ENCODE data around the gene ABLIM1. TPM values are rescaled to one million over a fixed set of nuclear protein-coding genes. Genes with fewer than 3 reads are reported as not detected.

Gene ABLIM1
- total RNA-seq, 3 donors from 2014 or later: 89.0 to 216 (median 131) TPM

DNA sequence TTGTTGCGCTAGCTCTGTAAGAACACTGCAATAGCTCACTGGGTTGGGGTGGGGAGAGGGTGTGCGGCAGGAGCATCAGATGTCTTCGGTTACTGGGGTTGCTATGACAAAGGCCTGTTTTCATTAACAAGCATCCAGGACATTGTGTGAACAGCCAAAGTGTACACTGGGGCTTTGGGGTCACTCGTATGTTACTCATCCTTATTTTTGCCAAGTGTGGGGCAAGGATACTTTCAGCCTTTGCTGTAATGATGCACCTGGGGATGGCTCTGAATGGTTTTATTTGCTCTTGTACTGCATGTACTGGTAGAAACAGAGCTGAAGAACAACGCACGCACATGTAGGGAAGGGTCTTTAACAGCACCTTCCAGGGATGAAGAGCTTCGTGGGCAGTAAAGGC is 180.8 kb downstream of the ABLIM1 start:
- no peaks in the 10 kb centered on the region for H3K9me3 ChIP-seq
- peak; percentile 70 to 83 (median 72) for TF ChIP-seq POLR2AphosphoS5 (IDR thresholded peaks at IDR 0.05)
- TF ChIP-seq CTCF (IDR thresholded peaks at IDR 0.05): no peak
- no peak for TF ChIP-seq POLR2A (IDR thresholded peaks at IDR 0.05)
- no peaks in the 10 kb centered on the region for H3K4me1 ChIP-seq
- H3K27ac ChIP-seq: peak overlapping the region; percentile 80 to 90
- H3K36me3 ChIP-seq: no peaks in the 10 kb centered on the region
- H3K4me3 ChIP-seq: no peak overlapping the region
- peak in 1 of 2 donors; percentile 41 for DNase-seq (ENCODE audit: low spot score in 2 of 2)
- no peaks in the 10 kb centered on the region for H3K27me3 ChIP-seq
- intact Hi-C loops (cut with DNase I; ENCODE audit: low total_unique reads): loop anchor here (10.0 kb wide), 1 partner anchor 68 kb away; no protein-coding TSS in a partner anchor

DNA sequence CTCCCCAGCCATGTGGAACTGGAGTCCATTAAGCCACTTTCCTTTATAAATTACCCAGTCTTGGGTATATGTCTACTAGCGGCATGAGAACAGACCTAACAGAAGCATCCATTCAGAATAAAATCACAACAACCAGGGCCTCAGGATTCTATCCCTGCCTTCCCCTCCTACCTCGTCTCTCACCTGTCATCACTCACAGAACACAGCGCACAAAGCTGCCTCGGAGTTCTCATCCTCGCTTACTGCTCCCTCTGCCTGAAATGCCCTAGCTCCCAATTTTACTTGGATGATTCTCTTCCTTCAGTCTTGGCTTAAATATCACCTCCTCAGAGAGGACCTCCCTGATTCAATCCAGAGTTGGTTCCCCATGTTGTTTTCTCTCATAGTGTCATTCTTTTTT is 183.1 kb downstream of the ABLIM1 start:
- Histone ChIP-seq H3K4me3 (no peak overlapping the region), H3K9me3 (no peaks in the 10 kb centered on the region), H3K27me3 (no peaks in the 10 kb centered on the region), H3K4me1 (no peaks in the 10 kb centered on the region), H3K36me3 (no peaks in the 10 kb centered on the region), H3K27ac (peak overlapping the region in 1 of 2 donors; percentile 5)
- no peak for DNase-seq (ENCODE audit: low spot score in 2 of 2)
- TF ChIP-seq POLR2AphosphoS5 (IDR thresholded peaks at IDR 0.05): no peak
- no peak for TF ChIP-seq CTCF (IDR thresholded peaks at IDR 0.05)
- intact Hi-C loops (cut with DNase I; ENCODE audit: low total_unique reads): loop anchor here (10.0 kb wide), 1 partner anchor 70 kb away; no protein-coding TSS in a partner anchor

DNA sequence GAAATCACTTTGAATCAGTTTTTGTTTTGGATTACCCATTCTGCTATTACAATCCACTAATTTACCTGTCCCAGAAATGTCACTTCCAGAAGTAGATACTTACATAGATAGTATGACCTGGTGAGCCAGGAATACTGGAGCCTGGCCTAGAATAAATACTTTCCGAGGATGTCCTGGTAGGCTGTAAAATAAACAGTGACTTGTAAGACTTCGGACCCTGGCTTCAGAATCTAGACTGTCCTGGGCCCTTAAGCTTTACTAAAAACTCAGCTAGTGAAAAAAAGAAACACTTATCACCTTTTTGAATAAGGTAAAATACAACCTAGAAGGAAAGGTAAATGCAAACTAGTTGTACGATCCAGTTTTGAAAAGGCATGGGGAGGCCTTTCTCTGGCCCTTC is 184.3 kb downstream of the ABLIM1 start:
- Histone ChIP-seq H3K9me3 (no peaks in the 10 kb centered on the region), H3K4me3 (no peak overlapping the region), H3K27me3 (no peaks in the 10 kb centered on the region), H3K27ac (peak overlapping the region; percentile 44 to 55), H3K4me1 (no peaks in the 10 kb centered on the region), H3K36me3 (no peaks in the 10 kb centered on the region)
- TF ChIP-seq POLR2A (IDR thresholded peaks at IDR 0.05) (no peak), POLR2AphosphoS5 (IDR thresholded peaks at IDR 0.05) (no peak), CTCF (IDR thresholded peaks at IDR 0.05) (no peak)
- intact Hi-C loops (cut with DNase I; ENCODE audit: low total_unique reads): loop anchor here (10.0 kb wide), 1 partner anchor 71 kb away; no protein-coding TSS in a partner anchor
- no peak for DNase-seq (ENCODE audit: low spot score in 2 of 2)

GRCh38 chr10:114472877-114473253 is 185.2 kb downstream of the ABLIM1 start:
- no peaks in the 10 kb centered on the region for H3K27me3 ChIP-seq
- TF ChIP-seq CTCF (IDR thresholded peaks at IDR 0.05) (no peak), POLR2AphosphoS5 (IDR thresholded peaks at IDR 0.05) (no peak), POLR2A (IDR thresholded peaks at IDR 0.05) (no peak)
- H3K4me3 ChIP-seq: no peak overlapping the region
- H3K4me1 ChIP-seq: no peaks in the 10 kb centered on the region
- intact Hi-C loops (cut with DNase I; ENCODE audit: low total_unique reads): loop anchor here (10.0 kb wide), 1 partner anchor 72 kb away; no protein-coding TSS in a partner anchor
- no peaks in the 10 kb centered on the region for H3K36me3 ChIP-seq
- H3K27ac ChIP-seq: peak overlapping the region; percentile 36 to 49
- no peaks in the 10 kb centered on the region for H3K9me3 ChIP-seq
- no peak for DNase-seq (ENCODE audit: low spot score in 2 of 2)

DNA sequence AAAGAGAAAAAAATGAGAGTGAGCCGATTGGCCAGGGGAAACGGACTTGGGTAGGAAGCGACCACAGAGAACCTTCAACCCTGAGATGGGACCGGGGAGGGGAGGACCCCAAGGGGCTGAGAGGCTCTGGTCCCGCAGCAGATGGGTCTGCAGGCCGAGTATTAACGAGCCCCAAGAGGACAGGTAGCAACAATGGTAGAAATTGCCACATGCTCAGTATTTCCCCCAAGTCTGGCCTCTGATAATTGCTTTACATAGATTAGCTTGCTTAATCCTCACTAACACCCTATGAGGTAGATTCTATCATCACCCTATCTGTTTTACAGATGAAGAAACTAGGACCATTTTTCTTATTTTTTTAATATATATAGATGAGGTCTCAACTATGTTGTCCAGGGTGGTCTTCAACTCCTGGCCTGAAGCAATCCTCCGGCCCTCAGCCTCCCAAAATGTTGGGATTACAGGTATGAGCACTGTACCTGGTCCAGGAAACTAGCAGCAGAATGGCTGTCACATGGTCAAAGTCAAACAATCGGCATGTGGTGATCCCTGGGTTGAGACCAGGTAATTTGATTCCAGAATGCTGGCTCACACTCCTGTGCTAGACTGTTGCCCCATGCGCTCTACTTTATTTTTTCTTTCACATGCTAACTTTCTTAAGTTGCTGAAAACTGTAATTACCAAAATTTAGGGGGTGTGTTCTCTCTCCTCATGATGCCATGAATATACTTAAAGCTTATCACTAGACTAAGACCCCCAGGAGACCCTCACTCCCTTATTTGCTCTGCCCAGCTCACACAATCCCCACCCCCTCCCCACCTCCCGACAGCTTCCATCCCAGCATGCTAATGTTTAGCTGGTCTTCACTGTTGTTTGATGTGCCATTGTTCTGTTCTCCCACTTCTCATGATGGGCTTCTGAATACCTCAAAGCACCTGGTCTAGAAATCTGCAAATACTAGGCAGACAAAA is 185.9 kb downstream of the ABLIM1 start:
- Histone ChIP-seq H3K27me3 (no peaks in the 10 kb centered on the region), H3K4me1 (no peaks in the 10 kb centered on the region), H3K9me3 (no peaks in the 10 kb centered on the region), H3K36me3 (no peaks in the 10 kb centered on the region), H3K4me3 (no peak overlapping the region), H3K27ac (peak overlapping the region; percentile 36 to 49)
- intact Hi-C loops (cut with DNase I; ENCODE audit: low total_unique reads): loop anchor here (10.0 kb wide), 1 partner anchor 73 kb away; no protein-coding TSS in a partner anchor
- DNase-seq (ENCODE audit: low spot score in 2 of 2): no peak
- no peak for TF ChIP-seq CTCF (IDR thresholded peaks at IDR 0.05)
- TF ChIP-seq POLR2A (IDR thresholded peaks at IDR 0.05): no peak
- TF ChIP-seq POLR2AphosphoS5 (IDR thresholded peaks at IDR 0.05): no peak
